Endothelial cell of umbilical vein (primary cell): ENCODE results near the gene BRI3. TPM values are rescaled to one million over a fixed set of nuclear protein-coding genes. Genes with fewer than 3 reads are reported as not detected.

Experiments
- BruUV-seq: library from RNA; stranded (reverse); fragments of 400-500 nt; replicated peaks from 2 replicates; lab custom pipeline; 2021; lab: Mats Ljungman, UMichigan
- CTCF ChIA-PET: fragments of 300-600, 350-600 bp; sonication (Branson Sonifier 250); formaldehyde crosslinking; loops from one replicate; lab custom pipeline; 2021; ENCODE audit warnings: antibody characterized with exemption, inconsistent platforms; lab: Charles Lee
- POLR2A ChIA-PET: fragments of 300-600, 350-600 bp; sonication (Branson Sonifier 250); formaldehyde crosslinking; loops from one replicate; lab custom pipeline; 2021; ENCODE audit warnings: antibody characterized with exemption, inconsistent platforms; lab: Charles Lee
- DNase-seq: peaks from one replicate; pipeline ENCODE4 v3.0.0-alpha.2; 2011; ENCODE audit warnings: low read depth, low spot score
- FAIRE-seq: peaks from 2 replicates; lab custom pipeline; 2011; peaks lifted over from hg19 to GRCh38; lab: Jason Lieb, UNC
- H2AFZ ChIP-seq: 2 replicates; pipeline ENCODE4 v1.6.0; 2012; ENCODE audit warnings: low read depth, low read length, control low read depth, inconsistent platforms
- H3K27ac ChIP-seq: 2 replicates; pipeline ENCODE4 v1.5.1; 2011; ENCODE audit warnings: low read depth, mild to moderate bottlenecking, control low read depth, low read length, moderate library complexity; ENCODE audit not compliant: insufficient read depth
- H3K27me3 ChIP-seq, 2 experiments: 2 replicates each; pipeline versions ENCODE4 v1.6.0 to v1.6.1; 2011; ENCODE audit warnings: low read length in 2 of 2, mixed read lengths in 1 of 2; ENCODE audit not compliant: control insufficient read depth in 2 of 2, insufficient read depth in 2 of 2
- H3K36me3 ChIP-seq, 2 experiments: 2 replicates in 1 of 2; 3 replicates in 1 of 2; pipeline ENCODE4 v1.5.1; 2011; ENCODE audit warnings: low read length in 2 of 2, mild to moderate bottlenecking in 1 of 2, moderate library complexity in 1 of 2; ENCODE audit not compliant: control insufficient read depth in 2 of 2, insufficient read depth in 2 of 2; ENCODE audit errors: extremely low read depth in 1 of 2
- H3K4me1 ChIP-seq: 3 replicates; pipeline ENCODE4 v1.5.1; 2011; ENCODE audit warnings: mild to moderate bottlenecking, low read length; ENCODE audit not compliant: control insufficient read depth, insufficient read depth; ENCODE audit errors: extremely low read depth
- H3K4me2 ChIP-seq: 2 replicates; pipeline ENCODE4 v1.6.1; 2011; ENCODE audit warnings: low read length, control low read depth, mixed read lengths; ENCODE audit not compliant: insufficient read depth
- H3K4me3 ChIP-seq, 3 experiments: fragments of 200-600 bp in 1 of 3; sonication (generic), shearing (Covaris generic) in 1 of 3; replicated peaks in 1 of 3; 2 replicates each; pipeline ENCODE4 v1.5.1; 2011 to 2016; ENCODE audit warnings: control low read depth in 3 of 3, low read length in 3 of 3, mild to moderate bottlenecking in 2 of 3, inconsistent platforms in 1 of 3, low read depth in 1 of 3, moderate library complexity in 1 of 3; ENCODE audit not compliant: insufficient read depth in 1 of 3
- H3K79me2 ChIP-seq: 2 replicates; pipeline ENCODE4 v1.6.0; 2012; ENCODE audit warnings: low read length, inconsistent platforms; ENCODE audit not compliant: control insufficient read depth, insufficient read depth
- H3K9ac ChIP-seq: replicated peaks from 2 replicates; pipeline ENCODE3; 2011; ENCODE audit warnings: low read length, control low read depth; ENCODE audit not compliant: insufficient read depth; ENCODE audit errors: extremely low read depth
- H3K9me1 ChIP-seq: replicated peaks from 3 replicates; pipeline ENCODE4 v1.6.0; 2011; ENCODE audit warnings: mild to moderate bottlenecking, low read length; ENCODE audit not compliant: control insufficient read depth, insufficient read depth; ENCODE audit errors: extremely low read depth
- H3K9me3 ChIP-seq: replicated peaks from 2 replicates; pipeline ENCODE4 v1.5.1; 2012; ENCODE audit warnings: low read length, inconsistent platforms; ENCODE audit not compliant: control insufficient read depth, insufficient read depth
- H4K20me1 ChIP-seq: replicated peaks from 2 replicates; pipeline ENCODE3; 2011; ENCODE audit warnings: mild to moderate bottlenecking, low read length; ENCODE audit not compliant: control insufficient read depth, insufficient read depth; ENCODE audit errors: extremely low read depth
- CTCF ChIP-seq, 2 donors: IDR thresholded peaks; 1 replicate in 1 of 2; 2 replicates in 1 of 2; pipeline ENCODE4 v1.5.1; 2011; ENCODE audit warnings: low read length in 2 of 2, mild to moderate bottlenecking in 2 of 2, moderate library complexity in 2 of 2, control low read depth in 1 of 2, inconsistent platforms in 1 of 2, low read depth in 1 of 2; ENCODE audit not compliant: insufficient read depth in 1 of 2; ENCODE audit errors: extremely low read depth in 1 of 2
- EZH2 ChIP-seq: IDR thresholded peaks from 2 replicates; pipeline ENCODE4 v1.6.1; 2012; ENCODE audit warnings: borderline replicate concordance, low read depth, mild to moderate bottlenecking, moderate library complexity, low read length, inconsistent platforms; ENCODE audit not compliant: severe bottlenecking
- FOS ChIP-seq: IDR thresholded peaks from 2 replicates; pipeline ENCODE4 v1.6.1; 2011; ENCODE audit warnings: mild to moderate bottlenecking, low read length, moderate library complexity, borderline replicate concordance; ENCODE audit not compliant: insufficient read depth
- GATA2 ChIP-seq: IDR thresholded peaks from 2 replicates; pipeline ENCODE4 v1.7.0; 2011; ENCODE audit warnings: low read depth, mild to moderate bottlenecking, moderate library complexity, mixed read lengths, low read length; ENCODE audit not compliant: insufficient read length, insufficient read depth
- JUN ChIP-seq: IDR thresholded peaks from 2 replicates; pipeline ENCODE4 v1.6.1; 2011; ENCODE audit warnings: borderline replicate concordance, low read depth; ENCODE audit not compliant: insufficient read length, insufficient read depth
- MAX ChIP-seq: IDR thresholded peaks from 2 replicates; pipeline ENCODE4 v1.6.1; 2011; ENCODE audit not compliant: insufficient read depth, insufficient read length
- MYC ChIP-seq: IDR thresholded peaks from one replicate; pipeline ENCODE4 v1.6.1; 2011; ENCODE audit warnings: mild to moderate bottlenecking, low read depth, low read length
- POLR2A ChIP-seq: IDR thresholded peaks from 2 replicates; pipeline ENCODE4 v1.6.1; 2012; ENCODE audit warnings: low read depth, mild to moderate bottlenecking, control low read depth, low read length
- POLR2AphosphoS5 ChIP-seq: IDR thresholded peaks from 2 replicates; pipeline ENCODE4 v1.6.1; 2012; ENCODE audit warnings: low read depth, mild to moderate bottlenecking, control low read depth, low read length, moderate library complexity; ENCODE audit not compliant: insufficient read depth
- dilution Hi-C: fragments of 300-500 bp; cut with MboI; formaldehyde crosslinking; loops from one replicate; pipeline ENCODE4 v1.15.0; 2019; ENCODE audit warnings: low sequenced_read_pairs; ENCODE audit not compliant: extremely low pct_ligation_motif_present
- intact Hi-C: fragments of 100-400 bp; cut with micrococcal nuclease; formaldehyde crosslinking; loops from one replicate; pipeline ENCODE4 v1.10.0; 2022
- polyA plus RNA-seq, 4 experiments: library from polyadenylated mRNA; depleted of rRNA in 3 of 4; stranded (reverse) in 3 of 4; unstranded in 1 of 4; fragments of >200 nt; gene quantifications; 2 replicates each; pipeline versions ENCODE4 v1.2.1 to v1.2.3, GENCODE V29; 2011 to 2012; ENCODE audit warnings: missing spikeins in 1 of 4
- total RNA-seq: library from RNA; stranded (reverse); gene quantifications from 2 replicates; pipeline ENCODE4 v1.2.3, GENCODE V29; 2021

The BRI3 gene
- total and polyA plus RNA-seq, 2 donors (not counting 3 experiments of a cell fraction or from before 2014, with no cell fraction given), result 214 to 317 TPM

DNA sequence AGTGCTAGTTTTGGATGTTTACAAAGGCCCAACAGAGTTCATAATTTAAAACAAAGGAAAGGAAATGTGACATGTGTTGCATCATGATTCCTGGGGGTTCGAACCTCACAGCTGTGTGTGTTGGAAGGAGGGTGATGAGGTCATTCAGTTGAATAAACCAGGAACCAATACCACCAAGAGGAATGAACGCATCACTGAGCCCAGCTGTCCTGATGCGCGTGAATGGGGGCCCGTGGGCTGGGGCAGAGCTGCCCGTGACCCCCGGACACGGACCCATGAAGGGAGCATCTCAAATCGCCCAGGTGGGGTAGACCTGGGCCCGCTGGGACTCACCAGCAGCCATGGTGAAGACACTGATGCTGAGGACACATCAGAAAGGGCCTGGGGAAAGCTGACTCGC, 33.0 kb downstream of the BRI3 start:
- DNase-seq (no peak), FAIRE-seq (peak; percentile 24)
- H3K9me1 ChIP-seq, result no peaks in the 10 kb centered on the region
- H3K79me2 ChIP-seq, result no peaks in the 10 kb centered on the region
- H3K27ac ChIP-seq, result no peak overlapping the region
- H3K36me3 ChIP-seq, result no peaks in the 10 kb centered on the region
- dilution Hi-C loops (no loop called here), intact Hi-C loops (no loop called here)
- H3K4me1 ChIP-seq, result no peaks in the 10 kb centered on the region
- H2AFZ ChIP-seq, result no peak overlapping the region
- no peak overlapping the region for H3K4me2 ChIP-seq
- POLR2A ChIA-PET, result interaction anchor here (0.7 kb wide), 1 partner anchor 31 kb away, joined by 4 read pairs; no protein-coding TSS in a partner anchor
- no peak overlapping the region for H3K9ac ChIP-seq
- H3K27me3 ChIP-seq, result no peaks in the 10 kb centered on the region
- H4K20me1 ChIP-seq, result no peaks in the 10 kb centered on the region
- TF ChIP-seq POLR2AphosphoS5 (no peak), MAX (no peak), CTCF (IDR thresholded peaks at IDR 0.05; ENCODE audit: extremely low read depth in 1 of 2, insufficient read depth in 1 of 2, low read depth in 1 of 2, low read length in 2 of 2) (no peak), GATA2 (no peak), EZH2 (no peak), JUN (no peak), POLR2A (no peak), MYC (no peak), FOS (no peak)
- H3K4me3 ChIP-seq, result no peak overlapping the region
- CTCF ChIA-PET, result interaction anchor here (0.9 to 1.0 kb wide), 2 partner anchors 9 to 40 kb away, joined by 4 read pairs; no protein-coding TSS in a partner anchor
- H3K9me3 ChIP-seq, result no peaks in the 10 kb centered on the region
- no TSS peak for BruUV-seq
